OCI-LY7 (cell line): ENCODE measurements around the gene YIF1B.

Experiments
- EZH2phosphoT487 ChIP-seq: fragments of 200-600 bp; sonication (generic); IDR thresholded peaks from 2 replicates; pipeline ENCODE4 v1.6.1; 2018; ENCODE audit warnings: low read depth, borderline replicate concordance, mild to moderate bottlenecking, mixed run types, antibody characterized with exemption, low read length, moderate library complexity, mixed read lengths
- TF ChIP-seq, protein P1 (sequence below): fragments of 200-600 bp; sonication (generic); conservative IDR thresholded peaks from 2 replicates; pipeline ENCODE4 v1.5.1; 2014; ENCODE audit warnings: mild to moderate bottlenecking, antibody characterized with exemption, low read length, moderate library complexity, mixed read lengths

DNA sequence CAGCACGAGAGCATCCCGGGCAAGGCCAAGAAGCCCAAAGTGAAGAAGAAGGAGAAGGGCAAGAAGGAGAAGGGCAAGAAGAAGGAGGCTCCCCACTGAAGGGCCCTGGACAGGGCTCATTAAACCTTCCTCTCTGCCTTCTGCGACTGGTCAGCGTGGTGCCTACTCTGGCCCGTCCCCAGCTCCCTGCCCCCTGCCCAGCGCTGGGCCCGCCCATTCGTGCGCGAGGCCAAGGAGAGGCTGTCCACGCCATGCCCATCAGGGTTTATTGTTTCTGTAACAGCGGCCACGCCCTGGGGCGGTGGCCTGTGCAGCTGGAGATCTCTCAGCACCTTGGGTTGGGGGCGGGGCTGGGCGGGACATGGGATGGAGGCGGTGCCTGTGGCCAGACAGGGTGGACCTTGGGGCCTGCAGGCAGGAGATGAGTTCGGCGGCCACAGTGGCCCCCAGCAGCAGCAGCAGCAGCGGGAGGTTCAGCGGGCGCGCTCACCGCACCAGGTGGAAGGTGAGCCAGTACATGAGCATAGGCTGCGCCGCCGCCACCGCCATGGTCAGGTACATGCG, 10.8 kb downstream of the YIF1B start:
- TF ChIP-seq, protein P1, sequence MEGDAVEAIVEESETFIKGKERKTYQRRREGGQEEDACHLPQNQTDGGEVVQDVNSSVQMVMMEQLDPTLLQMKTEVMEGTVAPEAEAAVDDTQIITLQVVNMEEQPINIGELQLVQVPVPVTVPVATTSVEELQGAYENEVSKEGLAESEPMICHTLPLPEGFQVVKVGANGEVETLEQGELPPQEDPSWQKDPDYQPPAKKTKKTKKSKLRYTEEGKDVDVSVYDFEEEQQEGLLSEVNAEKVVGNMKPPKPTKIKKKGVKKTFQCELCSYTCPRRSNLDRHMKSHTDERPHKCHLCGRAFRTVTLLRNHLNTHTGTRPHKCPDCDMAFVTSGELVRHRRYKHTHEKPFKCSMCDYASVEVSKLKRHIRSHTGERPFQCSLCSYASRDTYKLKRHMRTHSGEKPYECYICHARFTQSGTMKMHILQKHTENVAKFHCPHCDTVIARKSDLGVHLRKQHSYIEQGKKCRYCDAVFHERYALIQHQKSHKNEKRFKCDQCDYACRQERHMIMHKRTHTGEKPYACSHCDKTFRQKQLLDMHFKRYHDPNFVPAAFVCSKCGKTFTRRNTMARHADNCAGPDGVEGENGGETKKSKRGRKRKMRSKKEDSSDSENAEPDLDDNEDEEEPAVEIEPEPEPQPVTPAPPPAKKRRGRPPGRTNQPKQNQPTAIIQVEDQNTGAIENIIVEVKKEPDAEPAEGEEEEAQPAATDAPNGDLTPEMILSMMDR: no peak
- no peak for TF ChIP-seq EZH2phosphoT487
